T-cell (primary cell): Measurements from ENCODE around the gene ELMO1. TPM values are rescaled to one million over a fixed set of nuclear protein-coding genes. Genes with fewer than 3 reads are reported as not detected.

ENCODE experiments used
- ATAC-seq, 4 experiments: fragments of 200-7000 bp in 3 of 4; fragments of 150-1000 bp in 1 of 4; cut with Tn5 transposase; replicated peaks in 1 of 4; 1 replicate in 3 of 4; 2 replicates in 1 of 4; pipeline ENCODE4 v1.10.0; 2021; ENCODE audit warnings: moderate library complexity in 3 of 4, mild to moderate bottlenecking in 2 of 4, moderate number of reproducible peaks in 1 of 4
- CTCF ChIA-PET, 2 donors: fragments of 300-600 bp; sonication (Branson Sonifier 250); formaldehyde crosslinking; loops; one replicate each; lab custom pipeline; 2022; ENCODE audit warnings: antibody characterized with exemption in 2 of 2; lab: Charles Lee
- POLR2A ChIA-PET, 2 donors: fragments of 300-600 bp; sonication (Branson Sonifier 250); formaldehyde crosslinking; loops; one replicate each; lab custom pipeline; 2022; ENCODE audit warnings: antibody characterized with exemption in 2 of 2; lab: Charles Lee
- DNase-seq, 35 experiments: peaks; one replicate each; pipeline versions ENCODE4 v3.0.0 to v3.0.0-alpha.2; 2013 to 2023
- H3K27ac ChIP-seq: one replicate; pipeline ENCODE4 v1.5.1; 2013; ENCODE audit warnings: low read length
- H3K27me3 ChIP-seq, 2 experiments: replicated peaks in 1 of 2; 1 replicate in 1 of 2; 2 replicates in 1 of 2; pipeline versions ENCODE4 v1.6.1 to v1.7.0; 2013; ENCODE audit warnings: low read length in 1 of 2, mixed read lengths in 1 of 2; ENCODE audit not compliant: control insufficient read depth in 2 of 2, insufficient read depth in 2 of 2; ENCODE audit errors: extremely low read depth in 1 of 2
- H3K36me3 ChIP-seq, 2 donors: 1 replicate in 1 of 2; 2 replicates in 1 of 2; pipeline versions ENCODE4 v1.6.1 to v1.7.0; 2013; ENCODE audit warnings: low read length in 1 of 2; ENCODE audit not compliant: control insufficient read depth in 2 of 2, insufficient read depth in 1 of 2; ENCODE audit errors: extremely low read depth in 1 of 2
- H3K4me1 ChIP-seq, 2 experiments: 1 replicate in 1 of 2; 2 replicates in 1 of 2; pipeline versions ENCODE4 v1.6.1 to v1.7.0; 2013; ENCODE audit warnings: low read length in 2 of 2, mixed read lengths in 1 of 2; ENCODE audit not compliant: insufficient read depth in 2 of 2, control insufficient read depth in 1 of 2; ENCODE audit errors: extremely low read depth in 1 of 2
- H3K4me3 ChIP-seq, 2 donors: 1 replicate in 1 of 2; 2 replicates in 1 of 2; pipeline versions ENCODE4 v1.5.1 to v1.7.0; 2013; ENCODE audit warnings: mild to moderate bottlenecking in 2 of 2, low read length in 1 of 2, moderate library complexity in 1 of 2; ENCODE audit not compliant: control insufficient read depth in 1 of 2; ENCODE audit errors: extremely low read depth in 1 of 2
- H3K9me3 ChIP-seq: 2 replicates; pipeline ENCODE4 v1.7.0; 2013
- H3K27ac Mint-ChIP-seq, 2 donors: one replicate each; pipeline ENCODE4 v1.8.0; 2020 to 2021; ENCODE audit warnings: mild to moderate bottlenecking in 2 of 2, mixed read lengths in 2 of 2
- H3K27me3 Mint-ChIP-seq, 2 donors: one replicate each; pipeline ENCODE4 v1.8.0; 2021 to 2022; ENCODE audit warnings: mixed read lengths in 2 of 2
- H3K36me3 Mint-ChIP-seq: one replicate; pipeline ENCODE4 v1.8.0; 2021; ENCODE audit warnings: mixed read lengths
- H3K4me1 Mint-ChIP-seq, 3 donors: one replicate each; pipeline ENCODE4 v1.8.0; 2020 to 2022; ENCODE audit warnings: mixed read lengths in 3 of 3, mild to moderate bottlenecking in 1 of 3
- H3K4me3 Mint-ChIP-seq, 3 donors: one replicate each; pipeline ENCODE4 v1.8.0; 2020 to 2022; ENCODE audit warnings: mild to moderate bottlenecking in 3 of 3, mixed read lengths in 3 of 3, moderate library complexity in 3 of 3
- H3K9me3 Mint-ChIP-seq, 3 donors: one replicate each; pipeline ENCODE4 v1.8.0; 2020 to 2022; ENCODE audit warnings: mixed read lengths in 3 of 3
- WGBS: methylation state at CpG from one replicate; pipeline ENCODE4 v1.1.5; 2013; ENCODE audit warnings: missing lambda C conversion rate; ENCODE audit not compliant: insufficient coverage; 5-methylcytosine and 5-hydroxymethylcytosine counted together
- total RNA-seq, 35 experiments: library from RNA in 6 of 35; stranded (reverse) in 6 of 35; fragments of 120-200 nt in 1 of 35; gene quantifications; one replicate each; pipeline versions ENCODE4 v1.2.1 to v1.2.4 and lab custom pipeline; 2013 to 2026

The ELMO1 gene
- total RNA-seq, 5 donors from 2014 or later (not counting 1 experiment from before 2014, with no cell fraction given), result 101 to 149 (median 113) TPM

DNA sequence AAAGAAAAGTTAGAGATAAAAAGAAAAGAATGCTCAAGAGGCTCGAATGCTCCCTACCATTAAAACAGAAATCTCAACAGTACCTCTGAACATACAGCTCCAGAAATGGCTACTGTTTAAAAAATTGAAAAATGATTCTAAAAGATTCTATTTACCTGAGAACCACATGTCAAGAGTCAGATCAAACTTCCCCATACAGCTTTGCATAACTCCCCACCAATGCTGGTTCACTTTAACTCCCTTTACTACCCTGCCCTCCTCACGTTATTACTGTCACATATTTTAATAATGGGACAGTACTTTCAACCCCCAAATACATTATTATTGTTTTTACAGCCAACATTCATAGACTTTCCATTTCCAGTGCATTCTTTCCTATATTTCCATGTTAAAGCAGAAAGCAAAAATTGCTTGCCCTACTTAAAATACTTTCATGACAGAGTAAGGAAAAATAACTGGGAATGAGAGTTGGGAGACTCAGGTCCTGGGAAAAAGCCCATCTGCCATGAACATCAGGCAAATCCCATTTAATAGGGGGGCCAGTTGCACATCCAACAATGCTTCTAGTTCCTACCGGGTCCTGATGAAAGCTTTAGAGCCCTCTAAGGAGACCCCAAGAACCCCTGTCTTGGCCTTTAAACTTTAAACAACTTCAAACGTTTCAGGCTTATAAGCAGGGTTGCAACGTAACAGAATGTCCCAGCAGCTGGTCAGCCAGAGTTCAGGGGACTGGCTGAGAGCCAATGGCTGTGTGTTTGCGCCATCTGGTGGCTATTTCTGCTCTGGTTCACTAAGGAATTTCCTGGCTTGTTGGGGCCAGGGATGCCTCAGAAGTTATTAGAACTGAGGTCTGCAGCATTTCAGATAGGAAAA, 247.4 kb downstream of the ELMO1 start:
- H3K4me1 ChIP-seq, result peaks cover 0 to 2% of the 10 kb centered on the region in 2 experiments
- ATAC-seq, result peak in 1 of 4 experiments; percentile 22
- 75% methylated on average over 5 of the region's 6 CpGs for WGBS
- no peaks in the 10 kb centered on the region for H3K9me3 ChIP-seq
- H3K4me1 Mint-ChIP-seq, result peaks cover 4 to 11% (median 4%) of the 10 kb centered on the region in 3 donors
- no peaks in the 10 kb centered on the region for H3K27me3 Mint-ChIP-seq
- H3K27ac Mint-ChIP-seq, result peak overlapping the region in 1 of 2 donors; percentile 71
- CTCF ChIA-PET, result interaction anchor here (0.6 to 4.1 kb wide), 19 partner anchors 9 to 872 kb away, joined by 3 to 47 read pairs (median 3); no protein-coding TSS in a partner anchor
- H3K4me3 Mint-ChIP-seq, result no peak overlapping the region
- peaks cover 10 to 51% of the 10 kb centered on the region in 2 donors for H3K36me3 ChIP-seq
- H3K9me3 Mint-ChIP-seq, result no peaks in the 10 kb centered on the region
- H3K27ac ChIP-seq, result no peak overlapping the region
- peak in 25 of 35 experiments; percentile 4 to 65 (median 25) for DNase-seq
- no peaks in the 10 kb centered on the region for H3K27me3 ChIP-seq
- peaks cover 47% of the 10 kb centered on the region for H3K36me3 Mint-ChIP-seq
- POLR2A ChIA-PET, result interaction anchor here in 1 of 2 donors (0.6 kb wide), 1 partner anchor 759 kb away, joined by 4 read pairs; no protein-coding TSS in a partner anchor
- no peak overlapping the region for H3K4me3 ChIP-seq

DNA sequence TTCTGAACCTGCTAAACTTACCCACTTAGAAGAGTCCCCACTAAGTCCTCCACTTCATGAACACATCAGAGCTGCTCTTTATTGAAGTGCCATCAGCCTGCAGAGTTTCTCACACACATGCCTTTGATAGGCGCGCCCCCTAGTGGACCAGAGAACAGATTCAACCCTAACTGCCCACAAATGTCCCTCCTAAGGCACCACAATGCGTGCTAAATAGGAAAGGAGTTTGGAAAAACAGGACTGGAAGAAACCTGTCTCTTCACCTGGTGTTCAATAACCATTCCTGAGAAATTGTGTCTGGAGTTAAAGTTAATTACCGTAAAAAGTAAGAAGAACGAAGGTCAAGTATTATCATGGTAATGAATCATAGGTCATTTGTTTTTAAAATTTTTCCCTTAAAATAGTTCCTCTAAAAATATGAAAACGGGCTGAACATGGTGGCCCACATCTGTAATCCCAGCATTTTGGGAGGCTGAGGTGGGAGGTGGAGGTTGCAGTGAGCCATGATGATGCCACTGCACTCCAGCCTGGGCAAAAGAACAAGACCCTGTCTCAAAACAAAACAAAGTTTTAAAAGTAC, 249.7 kb downstream of the ELMO1 start:
- peaks cover 4 to 20% (median 9%) of the 10 kb centered on the region in 3 donors for H3K4me1 Mint-ChIP-seq
- H3K27ac Mint-ChIP-seq, result peak overlapping the region in 1 of 2 donors; percentile 48
- ChIA-PET CTCF (interaction anchor here (0.5 to 4.1 kb wide), 22 partner anchors 10 to 758 kb away, joined by 3 to 47 read pairs (median 5); no protein-coding TSS in a partner anchor), POLR2A (interaction anchor here in 1 of 2 donors (0.7 kb wide), 1 partner anchor 18 kb away, joined by 3 read pairs; no protein-coding TSS in a partner anchor)
- no peaks in the 10 kb centered on the region for H3K9me3 Mint-ChIP-seq
- Histone ChIP-seq H3K4me3 (no peak overlapping the region), H3K27me3 (no peaks in the 10 kb centered on the region), H3K36me3 (peaks cover 9 to 41% of the 10 kb centered on the region in 2 donors), H3K9me3 (no peaks in the 10 kb centered on the region), H3K27ac (no peak overlapping the region), H3K4me1 (no peaks in the 10 kb centered on the region)
- ATAC-seq (peak; percentile 58 to 70 (median 68)), DNase-seq (peak; percentile 33 to 84 (median 69))
- no peak overlapping the region for H3K4me3 Mint-ChIP-seq
- H3K36me3 Mint-ChIP-seq, result peaks cover 49% of the 10 kb centered on the region
- WGBS, result no CpG with 5 or more reads among the region's 6 CpGs
- H3K27me3 Mint-ChIP-seq, result no peaks in the 10 kb centered on the region

DNA sequence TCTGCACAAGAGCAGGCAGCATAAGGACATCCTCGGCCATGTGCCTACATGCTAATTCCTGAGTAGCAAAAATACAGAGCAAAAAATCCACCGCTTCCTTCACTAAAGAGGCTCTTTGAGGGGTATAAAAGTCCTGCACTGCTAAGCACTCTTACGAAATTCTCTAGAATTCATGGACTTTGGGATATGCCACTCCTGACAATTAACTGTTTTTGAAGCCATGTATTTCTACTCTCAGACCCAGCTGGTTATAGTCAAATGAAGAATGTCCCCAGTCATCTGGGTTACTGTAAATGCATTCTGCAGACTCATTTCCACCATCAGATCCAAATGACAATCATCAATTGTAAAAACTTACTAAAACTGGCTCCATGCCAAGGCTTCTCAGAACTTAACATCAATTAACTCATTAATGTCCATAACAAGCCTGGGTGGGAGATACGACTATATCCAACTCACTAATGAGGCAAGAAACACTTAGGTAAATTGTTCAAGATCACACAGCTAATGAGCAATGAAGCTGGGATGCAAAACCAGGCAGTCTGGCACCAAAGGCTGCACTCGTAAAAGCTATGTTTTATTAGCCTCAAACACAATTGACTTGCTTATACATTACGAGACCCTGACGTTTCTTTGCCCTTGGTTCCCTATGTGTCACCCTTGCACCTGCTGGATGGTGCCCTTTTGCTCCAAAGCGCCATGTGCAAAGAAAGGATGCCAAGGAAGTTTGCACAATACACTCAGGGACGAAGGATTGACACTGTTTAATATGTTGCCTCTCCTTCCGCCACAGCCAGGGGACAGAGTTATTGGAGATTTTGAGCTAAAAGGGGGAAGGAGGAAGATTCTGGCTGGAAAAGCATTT, 250.4 kb downstream of the ELMO1 start:
- peaks cover 11 to 36% of the 10 kb centered on the region in 2 donors for H3K36me3 ChIP-seq
- no peak overlapping the region for H3K4me3 ChIP-seq
- DNase-seq (no peak), ATAC-seq (no peak)
- ChIA-PET POLR2A (interaction anchor here in 1 of 2 donors (0.7 kb wide), 1 partner anchor 18 kb away, joined by 3 read pairs; no protein-coding TSS in a partner anchor), CTCF (interaction anchor here (0.5 to 4.1 kb wide), 20 partner anchors 10 to 757 kb away, joined by 3 to 47 read pairs (median 5); no protein-coding TSS in a partner anchor)
- no peak overlapping the region for H3K27ac ChIP-seq
- Mint-ChIP-seq H3K27me3 (no peaks in the 10 kb centered on the region), H3K4me1 (peaks cover 4 to 26% (median 17%) of the 10 kb centered on the region in 3 donors), H3K4me3 (no peak overlapping the region), H3K9me3 (no peaks in the 10 kb centered on the region), H3K27ac (no peak overlapping the region), H3K36me3 (peaks cover 42% of the 10 kb centered on the region)
- no peaks in the 10 kb centered on the region for H3K27me3 ChIP-seq
- WGBS, result 97% methylated on average over 5 of the region's 10 CpGs
- no peaks in the 10 kb centered on the region for H3K9me3 ChIP-seq
- no peaks in the 10 kb centered on the region for H3K4me1 ChIP-seq

DNA sequence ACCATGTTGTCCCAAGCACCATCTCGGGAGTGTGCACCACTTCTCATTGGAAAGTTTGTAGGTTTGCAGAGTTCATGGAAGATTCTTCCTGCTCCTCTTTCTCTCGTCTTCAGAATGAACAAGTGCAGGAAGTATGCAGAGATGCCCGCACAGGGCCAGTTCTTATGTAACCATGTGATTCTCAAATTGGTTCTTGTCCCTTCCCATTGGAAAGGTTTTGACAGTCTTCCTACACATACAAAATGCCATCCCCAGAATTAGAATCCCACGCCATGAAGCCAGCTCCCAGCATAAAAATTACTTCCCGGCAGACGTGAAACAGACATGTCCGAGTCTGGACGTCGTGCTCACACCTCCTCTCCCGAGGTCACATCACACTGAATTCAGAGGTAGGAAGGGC, 251.6 kb downstream of the ELMO1 start:
- Histone ChIP-seq H3K9me3 (no peaks in the 10 kb centered on the region), H3K4me1 (peaks cover 0 to 2% of the 10 kb centered on the region in 2 experiments), H3K4me3 (no peak overlapping the region), H3K36me3 (peaks cover 14 to 33% of the 10 kb centered on the region in 2 donors), H3K27me3 (no peaks in the 10 kb centered on the region), H3K27ac (no peak overlapping the region)
- Mint-ChIP-seq H3K27me3 (no peaks in the 10 kb centered on the region), H3K27ac (no peak overlapping the region), H3K36me3 (peaks cover 39% of the 10 kb centered on the region), H3K4me3 (no peak overlapping the region), H3K9me3 (no peaks in the 10 kb centered on the region), H3K4me1 (peaks cover 4 to 26% (median 19%) of the 10 kb centered on the region in 3 donors)
- 100% methylated on average over 6 of the region's 10 CpGs for WGBS
- ChIA-PET CTCF (interaction anchor here (0.9 to 1.1 kb wide), 3 partner anchors 9 to 637 kb away, joined by 3 to 4 read pairs (median 3); no protein-coding TSS in a partner anchor), POLR2A (no interaction called here)
- DNase-seq (no peak), ATAC-seq (no peak)

DNA sequence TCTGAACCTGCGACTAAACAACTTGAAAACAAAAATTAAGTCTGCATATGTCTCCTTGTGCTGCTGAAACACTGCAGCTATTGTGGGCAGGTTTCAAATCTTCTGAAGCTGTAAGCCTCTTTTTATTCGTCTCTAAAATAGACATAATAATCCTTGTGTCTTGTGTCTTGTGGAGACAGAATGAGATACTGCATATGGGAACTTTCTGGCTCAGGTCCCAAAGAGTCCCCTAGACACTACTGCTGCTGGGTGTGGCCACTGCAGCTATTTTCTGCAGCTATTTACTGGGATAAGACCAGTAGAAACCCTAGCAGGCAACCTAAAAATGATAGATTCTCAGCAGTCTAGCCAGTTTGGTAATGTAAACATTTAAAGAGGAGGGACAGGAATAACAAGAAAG, 252.0 kb downstream of the ELMO1 start:
- Histone ChIP-seq H3K4me1 (peaks cover 0 to 2% of the 10 kb centered on the region in 2 experiments), H3K4me3 (no peak overlapping the region), H3K27me3 (no peaks in the 10 kb centered on the region), H3K9me3 (no peaks in the 10 kb centered on the region), H3K27ac (no peak overlapping the region), H3K36me3 (peaks cover 14 to 33% of the 10 kb centered on the region in 2 donors)
- ChIA-PET POLR2A (no interaction called here), CTCF (interaction anchor here (0.9 to 1.2 kb wide), 4 partner anchors 10 to 709 kb away, joined by 3 to 4 read pairs (median 3); no protein-coding TSS in a partner anchor)
- DNase-seq, result no peak
- peaks cover 7 to 26% (median 19%) of the 10 kb centered on the region in 3 donors for H3K4me1 Mint-ChIP-seq
- peaks cover 43% of the 10 kb centered on the region for H3K36me3 Mint-ChIP-seq
- no peaks in the 10 kb centered on the region for H3K27me3 Mint-ChIP-seq
- no peak for ATAC-seq
- WGBS, result no CpG with 5 or more reads among the region's 2 CpGs
- no peak overlapping the region for H3K4me3 Mint-ChIP-seq
- no peak overlapping the region for H3K27ac Mint-ChIP-seq
- H3K9me3 Mint-ChIP-seq, result no peaks in the 10 kb centered on the region
